ENCODE data around the gene HTR4. TPM values are rescaled to one million over a fixed set of nuclear protein-coding genes. Genes with fewer than 3 reads are reported as not detected.

Gene HTR4
- total and polyA plus RNA-seq, 2 donors (not counting 1 experiment from before 2014, with no cell fraction given) = not detected

GRCh38 chr5:148561801-148562311 is 92.5 kb downstream of the HTR4 start:
- H3K4me1 ChIP-seq (ENCODE audit: control insufficient read depth, extremely low read depth, insufficient read depth, low read length) = no peaks in the 10 kb centered on the region
- no peak for TF ChIP-seq EZH2 (IDR thresholded peaks at IDR 0.05; ENCODE audit: low read length, missing control alignments)
- TF ChIP-seq CTCF (conservative IDR thresholded peaks at IDR 0.05 in 1 of 2, IDR thresholded peaks at IDR 0.05 in 1 of 2; ENCODE audit: low read depth in 1 of 2, low read length in 2 of 2) = no peak
- no peaks in the 10 kb centered on the region for H3K9me3 ChIP-seq (ENCODE audit: control insufficient read depth, insufficient read depth, low read depth, low read length)
- DNase-seq (ENCODE audit: low read depth in 2 of 2) = peak in 1 of 2 donors; percentile 21
- H3K4me2 ChIP-seq (ENCODE audit: extremely low read depth, insufficient read depth, low read length) = no peak overlapping the region
- no peak overlapping the region for H3K27ac ChIP-seq (ENCODE audit: insufficient read depth, low read length)
- no peak overlapping the region for H2AFZ ChIP-seq (ENCODE audit: low read length)
- no peak overlapping the region for H3K4me3 ChIP-seq (replicated peaks in 1 of 4; ENCODE audit: control extremely low read depth in 1 of 4, insufficient read depth in 1 of 4, low read depth in 3 of 4, low read length in 4 of 4)
- H3K36me3 ChIP-seq (ENCODE audit: control insufficient read depth, insufficient read depth, low read length) = no peaks in the 10 kb centered on the region
- H3K27me3 ChIP-seq (ENCODE audit: control insufficient read depth, insufficient read depth, low read length) = no peaks in the 10 kb centered on the region
- no peaks in the 10 kb centered on the region for H4K20me1 ChIP-seq (ENCODE audit: control insufficient read depth, extremely low read depth, insufficient read depth, low read length)
- H3K9ac ChIP-seq (ENCODE audit: insufficient read depth, low read length) = no peak overlapping the region
- no peaks in the 10 kb centered on the region for H3K79me2 ChIP-seq (ENCODE audit: control insufficient read depth, insufficient read depth, low read length)

- Histone ChIP-seq H4K20me1 (ENCODE audit: control insufficient read depth, extremely low read depth, insufficient read depth, low read length) (no peaks in the 10 kb centered on the region), H3K27me3 (ENCODE audit: control insufficient read depth, insufficient read depth, low read length) (no peaks in the 10 kb centered on the region), H3K79me2 (ENCODE audit: control insufficient read depth, insufficient read depth, low read length) (no peaks in the 10 kb centered on the region), H2AFZ (ENCODE audit: low read length) (no peak overlapping the region), H3K4me2 (ENCODE audit: extremely low read depth, insufficient read depth, low read length) (no peak overlapping the region), H3K4me1 (ENCODE audit: control insufficient read depth, extremely low read depth, insufficient read depth, low read length) (no peaks in the 10 kb centered on the region), H3K9me3 (ENCODE audit: control insufficient read depth, insufficient read depth, low read depth, low read length) (no peaks in the 10 kb centered on the region), H3K36me3 (ENCODE audit: control insufficient read depth, insufficient read depth, low read length) (no peaks in the 10 kb centered on the region), H3K27ac (ENCODE audit: insufficient read depth, low read length) (no peak overlapping the region), H3K4me3 (replicated peaks in 1 of 4; ENCODE audit: control extremely low read depth in 1 of 4, insufficient read depth in 1 of 4, low read depth in 3 of 4, low read length in 4 of 4) (no peak overlapping the region), H3K9ac (ENCODE audit: insufficient read depth, low read length) (no peak overlapping the region)
- no peak for TF ChIP-seq EZH2 (IDR thresholded peaks at IDR 0.05; ENCODE audit: low read length, missing control alignments)
- no peak for TF ChIP-seq CTCF (conservative IDR thresholded peaks at IDR 0.05 in 1 of 2, IDR thresholded peaks at IDR 0.05 in 1 of 2; ENCODE audit: low read depth in 1 of 2, low read length in 2 of 2)
- no peak for DNase-seq (ENCODE audit: low read depth in 2 of 2)
Measured at GRCh38 chr5:148559461-148559860, 94.9 kb downstream of the HTR4 start.

- Histone ChIP-seq H3K9ac (ENCODE audit: insufficient read depth, low read length) (no peak overlapping the region), H3K9me3 (ENCODE audit: control insufficient read depth, insufficient read depth, low read depth, low read length) (no peaks in the 10 kb centered on the region), H3K4me1 (ENCODE audit: control insufficient read depth, extremely low read depth, insufficient read depth, low read length) (no peaks in the 10 kb centered on the region), H3K79me2 (ENCODE audit: control insufficient read depth, insufficient read depth, low read length) (no peaks in the 10 kb centered on the region), H3K36me3 (ENCODE audit: control insufficient read depth, insufficient read depth, low read length) (no peaks in the 10 kb centered on the region), H3K4me3 (replicated peaks in 1 of 4; ENCODE audit: control extremely low read depth in 1 of 4, insufficient read depth in 1 of 4, low read depth in 3 of 4, low read length in 4 of 4) (no peak overlapping the region), H3K27me3 (ENCODE audit: control insufficient read depth, insufficient read depth, low read length) (no peaks in the 10 kb centered on the region), H2AFZ (ENCODE audit: low read length) (no peak overlapping the region), H3K4me2 (ENCODE audit: extremely low read depth, insufficient read depth, low read length) (no peak overlapping the region), H3K27ac (ENCODE audit: insufficient read depth, low read length) (no peak overlapping the region), H4K20me1 (ENCODE audit: control insufficient read depth, extremely low read depth, insufficient read depth, low read length) (no peaks in the 10 kb centered on the region)
- TF ChIP-seq EZH2 (IDR thresholded peaks at IDR 0.05; ENCODE audit: low read length, missing control alignments) (no peak), CTCF (conservative IDR thresholded peaks at IDR 0.05 in 1 of 2, IDR thresholded peaks at IDR 0.05 in 1 of 2; ENCODE audit: low read depth in 1 of 2, low read length in 2 of 2) (no peak)
- no peak for DNase-seq (ENCODE audit: low read depth in 2 of 2)
Measured at GRCh38 chr5:148558892-148559291, 95.4 kb downstream of the HTR4 start.
